HK-2 (cell line): ENCODE data around the gene ERC2.

Experiments
- DNase-seq: peaks from one replicate; pipeline ENCODE4 v3.0.0-alpha.2; 2018; ENCODE audit not compliant: unreplicated experiment

ERC2 gene

DNA sequence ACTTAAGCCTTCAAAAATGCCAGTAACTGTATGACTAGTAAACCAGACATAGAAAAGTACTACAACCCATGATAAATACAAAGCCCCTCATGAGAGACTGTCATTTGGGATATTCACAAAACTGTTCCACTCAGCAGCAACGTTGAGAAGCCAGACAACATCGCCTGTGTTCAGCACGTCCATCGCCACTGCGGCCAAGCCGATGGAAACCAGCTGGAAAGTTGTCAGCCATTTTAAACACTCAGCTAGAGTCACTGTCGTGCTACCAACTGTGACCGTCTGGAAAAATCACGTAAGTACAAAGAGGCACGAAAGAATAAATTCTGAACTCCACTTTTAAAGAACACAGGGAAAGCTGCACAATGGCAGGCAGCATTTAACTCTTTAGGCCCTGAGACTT is 640.5 kb downstream of the ERC2 start:
- no peak for DNase-seq

GRCh38 chr3:55826731-55827496 is 641.4 kb downstream of the ERC2 start:
- DNase-seq = no peak

GRCh38 chr3:55826097-55826496 is 642.2 kb downstream of the ERC2 start:
- DNase-seq = no peak

- DNase-seq = no peak
Measured at GRCh38 chr3:55824406-55824805, 643.9 kb downstream of the ERC2 start.

- DNase-seq = no peak
Measured at GRCh38 chr3:55823829-55824228, 644.4 kb downstream of the ERC2 start.

- DNase-seq = no peak
Measured at GRCh38 chr3:55823001-55823400, 645.3 kb downstream of the ERC2 start.

- no peak for DNase-seq
Measured at GRCh38 chr3:55819005-55819404, 649.3 kb downstream of the ERC2 start.

- no peak for DNase-seq
Measured at GRCh38 chr3:55818485-55818884, 649.8 kb downstream of the ERC2 start.

DNA sequence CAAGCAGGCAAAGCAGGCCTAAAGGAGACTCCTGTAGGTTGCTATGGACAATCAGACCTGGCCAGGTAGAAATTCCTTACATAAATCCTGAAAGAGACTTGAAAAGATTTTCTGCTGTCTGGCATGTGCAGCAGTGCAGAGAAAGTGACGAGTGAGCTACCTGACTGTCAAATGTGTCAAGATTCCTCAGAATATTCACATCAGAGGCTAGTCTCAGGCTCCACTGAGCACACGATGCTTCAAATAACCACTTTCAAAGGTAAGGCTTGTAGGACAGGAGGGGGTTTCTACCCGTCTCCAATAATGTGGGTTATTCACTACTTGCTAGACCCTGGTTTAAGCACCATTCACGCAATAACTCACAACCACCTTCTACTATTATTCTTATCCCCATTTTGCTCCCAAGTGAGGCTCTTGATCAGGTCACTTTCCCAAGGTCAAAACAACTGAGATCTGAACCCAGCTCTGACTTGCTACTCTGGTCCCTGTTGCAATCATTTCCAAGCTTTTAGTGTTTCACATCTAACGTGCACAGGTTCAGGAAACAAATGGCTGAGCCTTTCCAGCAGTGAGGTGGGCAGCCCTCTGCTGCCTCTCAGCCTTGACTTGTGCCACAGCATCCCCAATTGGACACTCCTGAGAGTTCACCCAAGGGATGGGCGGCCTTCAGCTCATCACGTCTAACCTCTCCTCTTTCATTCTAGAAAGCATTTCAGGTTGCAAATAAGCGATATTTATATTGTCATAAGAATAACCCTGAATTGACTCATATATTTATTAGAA is 651.3 kb downstream of the ERC2 start:
- DNase-seq = no peak

- DNase-seq = no peak
Measured at GRCh38 chr3:55815262-55815661, 653.0 kb downstream of the ERC2 start.

- DNase-seq = no peak
Measured at GRCh38 chr3:55813268-55814097, 654.8 kb downstream of the ERC2 start.

GRCh38 chr3:55812394-55813013 is 655.8 kb downstream of the ERC2 start:
- no peak for DNase-seq

DNA sequence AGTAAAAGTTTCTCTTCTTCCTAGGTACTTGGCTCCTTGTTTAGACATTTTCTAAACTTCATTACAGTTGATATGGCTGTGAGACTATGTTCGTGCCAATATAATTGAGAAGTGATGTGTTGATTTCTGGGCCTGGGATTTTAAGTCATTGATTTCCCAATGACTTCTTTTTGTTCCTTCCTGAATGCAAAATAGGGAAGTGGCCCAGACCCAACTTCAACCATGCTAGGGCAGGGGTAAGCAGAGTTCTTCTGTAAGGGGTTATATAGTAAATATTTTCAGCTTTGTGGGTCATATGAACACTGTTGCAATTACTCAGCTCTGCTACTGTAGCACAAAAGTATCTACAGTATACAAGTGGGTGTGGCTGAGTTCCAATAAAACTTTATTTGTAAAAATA is 661.1 kb downstream of the ERC2 start:
- DNase-seq = no peak

GRCh38 chr3:55805169-55805568 is 663.1 kb downstream of the ERC2 start:
- DNase-seq = no peak

DNA sequence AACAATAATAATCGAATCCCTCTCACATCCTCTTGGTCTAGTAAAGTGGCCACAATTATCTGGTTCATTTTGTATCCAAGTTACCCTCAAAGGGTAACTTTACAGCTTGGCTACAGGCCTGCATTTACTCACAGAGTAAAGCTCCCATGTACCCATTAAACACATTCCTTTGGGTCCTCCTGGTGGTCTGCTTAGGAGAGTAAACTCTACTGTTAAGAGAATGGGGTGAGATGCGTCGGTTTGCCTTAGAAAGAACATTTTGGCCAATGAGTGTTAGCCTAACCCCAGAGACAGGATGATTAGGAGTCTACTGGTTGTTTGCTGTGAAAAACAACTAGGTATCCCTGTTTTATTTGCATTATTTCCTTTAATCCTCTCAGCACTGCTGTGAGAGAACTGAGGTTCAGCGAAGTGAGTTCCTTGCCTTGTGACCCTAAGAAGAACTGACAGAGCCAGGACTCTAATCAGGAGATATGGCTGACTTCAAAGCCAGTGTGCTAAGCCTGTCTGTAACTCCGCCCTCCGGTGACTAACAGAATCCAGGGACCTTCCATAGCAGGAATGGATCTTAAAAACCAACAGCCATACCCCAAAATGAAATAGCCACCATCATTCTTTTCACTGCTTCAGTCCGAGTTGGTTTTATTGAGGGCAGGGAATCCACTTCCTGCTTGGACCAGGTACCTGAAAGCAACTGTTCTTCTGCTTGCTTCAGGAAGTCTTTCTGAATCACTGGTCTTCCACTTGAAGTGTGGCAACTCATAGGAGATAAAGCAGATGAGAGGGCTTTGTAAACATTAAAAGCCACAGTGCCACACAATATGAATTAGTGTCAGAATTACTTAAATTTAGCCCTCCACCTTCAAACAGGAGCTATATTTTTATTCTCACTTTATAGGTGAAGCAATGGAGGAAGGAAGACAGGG is 663.8 kb downstream of the ERC2 start:
- DNase-seq = no peak

DNA sequence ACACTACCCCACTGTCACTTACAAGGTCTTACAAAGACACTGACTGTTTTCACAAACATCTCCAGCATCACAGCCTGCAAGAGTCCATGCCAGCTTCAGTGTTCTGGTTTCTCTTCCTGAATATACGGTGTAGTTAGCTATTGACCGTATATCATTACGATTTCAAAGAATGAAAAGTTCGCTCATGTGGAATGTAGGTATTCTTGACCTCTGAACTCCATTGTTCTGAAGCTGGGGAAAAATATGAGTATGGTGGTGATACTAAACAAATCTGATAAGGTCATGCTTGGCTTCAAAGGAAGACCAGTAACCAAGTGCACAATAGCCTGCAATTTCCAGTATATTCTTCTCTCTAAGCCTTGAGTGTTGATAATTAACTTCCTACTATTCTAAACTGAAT is 665.5 kb downstream of the ERC2 start:
- no peak for DNase-seq

DNA sequence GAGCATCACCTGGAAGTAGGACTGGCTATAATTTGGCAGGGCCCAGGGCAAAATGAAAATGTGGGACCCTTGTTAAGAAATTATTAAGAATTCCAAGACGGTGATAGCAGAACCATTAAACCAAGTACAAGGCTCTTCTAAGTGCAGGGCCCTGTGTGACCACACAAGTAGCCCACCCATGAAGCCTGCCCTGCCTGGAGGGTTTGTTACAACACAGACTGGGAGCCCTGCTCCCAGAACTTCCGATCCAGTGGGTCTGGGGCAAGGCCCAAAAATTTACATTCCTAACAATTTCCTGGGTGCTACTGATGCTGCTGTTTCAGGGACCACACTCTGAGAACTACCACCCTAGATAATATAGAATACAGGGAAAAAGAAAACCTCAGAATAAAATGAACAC is 666.6 kb downstream of the ERC2 start:
- no peak for DNase-seq

DNA sequence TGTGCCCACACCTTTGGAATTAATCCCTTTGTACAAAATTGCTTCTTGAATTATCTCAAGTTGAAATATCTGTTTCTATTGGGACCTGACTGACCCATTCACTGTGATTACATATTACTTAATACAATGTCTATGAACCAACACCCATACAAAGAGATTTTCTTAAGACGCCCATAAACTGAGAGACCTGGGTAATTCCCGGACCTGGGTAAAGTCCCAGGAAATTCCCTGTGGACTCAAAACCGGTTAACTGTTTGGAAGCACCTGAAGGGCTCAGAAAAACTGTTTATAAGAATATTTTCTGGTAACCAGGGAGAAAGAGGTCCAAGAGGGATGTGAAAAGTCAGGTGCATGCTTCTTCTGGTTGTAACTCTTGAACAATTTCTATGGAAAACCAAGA is 667.2 kb downstream of the ERC2 start:
- no peak for DNase-seq

GRCh38 chr3:55797775-55798174 is 670.5 kb downstream of the ERC2 start:
- no peak for DNase-seq

DNA sequence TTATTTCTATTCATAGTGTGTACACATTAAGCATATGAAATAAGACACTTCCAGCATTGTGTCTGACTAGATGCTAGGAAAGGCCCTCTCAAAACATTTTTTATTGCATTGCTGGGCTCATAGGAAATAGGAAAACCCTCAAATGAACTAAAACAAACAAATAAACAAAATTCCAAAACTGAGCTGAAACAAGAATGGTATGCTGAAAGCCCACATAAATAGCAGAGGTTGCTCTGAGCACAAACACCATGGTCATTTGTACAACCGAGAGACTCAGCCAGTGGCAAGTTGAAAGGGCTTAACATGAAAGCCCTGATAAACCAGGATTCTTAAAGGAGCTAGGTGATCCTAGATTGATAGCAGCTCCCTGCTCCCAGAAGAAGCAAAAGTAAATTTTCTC is 671.2 kb downstream of the ERC2 start:
- DNase-seq = no peak

GRCh38 chr3:55796533-55796932 is 671.7 kb downstream of the ERC2 start:
- DNase-seq = no peak
